Activated T-cell treated with anti-CD3 and anti-CD28 coated beads, Interleukin-2, amount 50 U/mL, for 48 hours (primary cell): Measurements from ENCODE around the gene PKNOX1.
"Not testable (repeated sequence)": the region's sequence is repeated elsewhere in the genome, so short reads cannot be mapped to it uniquely, and the experiment has no call there.

Experiments used
- DNase-seq, 2 experiments: peaks; one replicate each; pipeline ENCODE4 v3.0.0-alpha.2; 2020

The PKNOX1 gene

GRCh38 chr21:43062955-43063664 is 88.7 kb downstream of the PKNOX1 start:
- not testable (repeated sequence) for DNase-seq

- DNase-seq, result not testable (repeated sequence)
Measured at GRCh38 chr21:43064265-43064917, 90.0 kb downstream of the PKNOX1 start.

GRCh38 chr21:43065991-43066390 is 91.6 kb downstream of the PKNOX1 start:
- DNase-seq, result not testable (repeated sequence)

GRCh38 chr21:43066690-43067089 is 92.3 kb downstream of the PKNOX1 start:
- not testable (repeated sequence) for DNase-seq

GRCh38 chr21:43068065-43068464 is 93.7 kb downstream of the PKNOX1 start:
- DNase-seq, result not testable (repeated sequence)

GRCh38 chr21:43069682-43070081 is 95.3 kb downstream of the PKNOX1 start:
- DNase-seq, result not testable (repeated sequence)

- not testable (repeated sequence) for DNase-seq
Measured at GRCh38 chr21:43072742-43073141, 98.4 kb downstream of the PKNOX1 start.

GRCh38 chr21:43074401-43075169 is 100.2 kb downstream of the PKNOX1 start:
- DNase-seq, result not testable (repeated sequence)

- not testable (repeated sequence) for DNase-seq
Measured at GRCh38 chr21:43075170-43076022, 101.0 kb downstream of the PKNOX1 start, which contains the start of gene CBS. Gene CBS (minus strand): TSS chr21:43075835. CDS start chr21:43072193, 3,642 bp downstream.

- DNase-seq, result not testable (repeated sequence)
Measured at GRCh38 chr21:43076023-43076637, 101.8 kb downstream of the PKNOX1 start.

GRCh38 chr21:43076643-43077042 is 102.3 kb downstream of the PKNOX1 start:
- not testable (repeated sequence) for DNase-seq

- DNase-seq, result not testable (repeated sequence)
Measured at GRCh38 chr21:43082587-43083300, 108.4 kb downstream of the PKNOX1 start.
